ENCODE results near the gene BAX.

The BAX gene

GRCh38 chr19:48985711-48986110 is 31.0 kb downstream of the BAX start:
- FAIRE-seq (no peak), DNase-seq (ENCODE audit: low spot score) (no peak)

GRCh38 chr19:48986211-48986610 is 31.5 kb downstream of the BAX start:
- DNase-seq (ENCODE audit: low spot score) = no peak
- FAIRE-seq = no peak

- FAIRE-seq (no peak), DNase-seq (ENCODE audit: low spot score) (no peak)
These were observed 32.6 kb downstream of the BAX start for GRCh38 chr19:48987323-48987722.

- no peak for FAIRE-seq
These were observed 33.6 kb downstream of the BAX start for GRCh38 chr19:48988286-48988685.

GRCh38 chr19:48988860-48989259 is 34.2 kb downstream of the BAX start:
- no peak for DNase-seq (ENCODE audit: low spot score)
- no peak for FAIRE-seq

More at GRCh38 chr19:48988286-48988685, 33.6 kb downstream of the BAX start:
- DNase-seq (ENCODE audit: low spot score) = no peak

- FAIRE-seq (no peak), DNase-seq (ENCODE audit: low spot score) (no peak)
These were observed 35.1 kb downstream of the BAX start for GRCh38 chr19:48989701-48990291.

GRCh38 chr19:48990400-48990799 is 35.7 kb downstream of the BAX start:
- DNase-seq (ENCODE audit: low spot score) = no peak
- FAIRE-seq = no peak

GRCh38 chr19:48991011-48991609 is 36.4 kb downstream of the BAX start:
- no peak for FAIRE-seq
- DNase-seq (ENCODE audit: low spot score) = no peak

GRCh38 chr19:48991873-48992580 is 37.4 kb downstream of the BAX start:
- DNase-seq (ENCODE audit: low spot score) (peak; percentile 70), FAIRE-seq (no peak)

GRCh38 chr19:48992581-48993174 is 38.0 kb downstream of the BAX start:
- FAIRE-seq = no peak
- no peak for DNase-seq (ENCODE audit: low spot score)

- DNase-seq (ENCODE audit: low spot score) (peak; percentile 99), FAIRE-seq (peak; percentile 89)
These were observed 38.7 kb downstream of the BAX start, which contains the start of the genes GYS1 and RUVBL2 for GRCh38 chr19:48993175-48994034. TSS of gene GYS1 (minus strand) at chr19:48993309. CDS start at chr19:48993112, 197 bp downstream. TSS of gene RUVBL2 (plus strand) at chr19:48993887. CDS start at chr19:48993912, 25 bp downstream.

GRCh38 chr19:48994035-48994386 is 39.3 kb downstream of the BAX start:
- FAIRE-seq = no peak
- no peak for DNase-seq (ENCODE audit: low spot score)

- DNase-seq (ENCODE audit: low spot score) = peak; percentile 41
- FAIRE-seq = no peak
These were observed 43.3 kb downstream of the BAX start for GRCh38 chr19:48997972-48998371.

GRCh38 chr19:48999481-49000325 is 45.0 kb downstream of the BAX start:
- FAIRE-seq (no peak), DNase-seq (ENCODE audit: low spot score) (peak; percentile 53)

- no peak for DNase-seq (ENCODE audit: low spot score)
- FAIRE-seq = no peak
These were observed 49.5 kb downstream of the BAX start for GRCh38 chr19:49004133-49004532.

- no peak for FAIRE-seq
These were observed 50.4 kb downstream of the BAX start for GRCh38 chr19:49004964-49005614.

GRCh38 chr19:49006905-49007304 is 52.2 kb downstream of the BAX start:
- DNase-seq (ENCODE audit: low spot score) = no peak
- FAIRE-seq = no peak

More at GRCh38 chr19:49004964-49005614, 50.4 kb downstream of the BAX start:
- DNase-seq (ENCODE audit: low spot score) = no peak

GRCh38 chr19:49009828-49010227 is 55.2 kb downstream of the BAX start:
- DNase-seq (ENCODE audit: low spot score) = no peak
- FAIRE-seq = no peak

GRCh38 chr19:49010453-49010852 is 55.8 kb downstream of the BAX start:
- DNase-seq (ENCODE audit: low spot score) = no peak
- no peak for FAIRE-seq

- no peak for FAIRE-seq
- no peak for DNase-seq (ENCODE audit: low spot score)
These were observed 56.5 kb downstream of the BAX start for GRCh38 chr19:49011194-49011593.

Measured in urothelium cell line (cell line).